ENCODE results near the gene CRY1.
A peak's percentile ranks its signal among the peaks of the same experiment; 100 is the strongest.
"Not testable (repeated sequence)": the region's sequence is repeated elsewhere in the genome, so short reads cannot be mapped to it uniquely, and the experiment has no call there.

Gene CRY1

GRCh38 chr12:107107381-107107780 is 14.0 kb upstream of the CRY1 start:
- DNase-seq: no peak

GRCh38 chr12:107106241-107107025 is 13.1 kb upstream of the CRY1 start:
- no peak for DNase-seq

DNA sequence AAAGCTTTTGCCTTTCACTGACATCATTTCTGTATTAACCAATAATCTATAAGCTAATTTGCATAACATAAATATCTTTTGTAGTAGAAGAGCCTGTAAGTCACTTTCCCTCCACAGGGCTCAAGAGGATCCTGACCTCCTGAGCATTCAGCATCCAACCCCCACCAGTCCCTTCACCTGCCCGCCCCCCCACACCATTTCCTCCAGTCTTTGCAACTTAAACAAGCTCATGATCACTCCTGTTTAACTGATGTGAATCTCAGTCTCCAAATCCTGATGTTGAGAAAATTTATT is 12.0 kb upstream of the CRY1 start:
- no peak for DNase-seq

- DNase-seq: no peak
These were observed 10.2 kb upstream of the CRY1 start for GRCh38 chr12:107103516-107103915.

- no peak for DNase-seq
These were observed 9.7 kb upstream of the CRY1 start for GRCh38 chr12:107103097-107103496.

DNA sequence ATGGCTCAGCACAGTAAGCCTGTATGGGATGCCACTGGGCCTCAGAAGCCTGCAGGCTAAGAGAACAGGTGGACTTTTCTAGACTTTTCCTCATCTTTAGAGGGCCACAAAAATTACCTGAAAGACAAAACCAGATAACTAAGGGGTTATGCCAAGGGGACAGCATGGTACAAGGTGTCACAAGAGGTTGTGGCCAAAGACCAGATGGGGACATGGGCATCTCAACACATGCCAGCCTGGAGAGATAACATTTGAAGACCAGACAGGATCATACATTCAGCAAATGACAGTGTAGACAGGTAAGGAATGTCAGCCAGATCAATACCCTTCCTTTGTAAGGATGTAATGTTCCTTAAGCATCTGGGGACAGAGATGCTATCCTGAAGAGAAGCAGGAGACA is 8.9 kb upstream of the CRY1 start:
- DNase-seq: no peak

GRCh38 chr12:107101651-107102050 is 8.3 kb upstream of the CRY1 start:
- DNase-seq: no peak

DNA sequence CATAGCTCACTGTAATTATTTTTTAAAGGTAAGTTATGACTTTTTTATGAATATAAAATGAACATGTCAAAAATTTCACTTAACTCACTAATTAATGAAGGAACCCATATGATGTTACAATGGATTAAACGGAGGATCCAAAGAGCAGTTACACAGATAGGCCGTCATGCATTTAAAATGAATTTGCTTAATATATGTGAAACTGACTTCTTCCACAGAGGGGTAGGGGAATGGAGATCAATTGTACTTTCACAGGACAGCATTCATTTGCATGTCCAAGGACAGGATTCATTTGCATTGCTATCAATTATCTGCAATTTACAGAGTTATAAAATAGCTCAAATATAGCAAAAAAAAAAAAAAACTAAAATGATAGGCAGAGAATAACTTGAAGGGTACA is 6.6 kb upstream of the CRY1 start:
- DNase-seq: peak; percentile 73

GRCh38 chr12:107096571-107096970 is 3.2 kb upstream of the CRY1 start:
- no peak for DNase-seq

DNA sequence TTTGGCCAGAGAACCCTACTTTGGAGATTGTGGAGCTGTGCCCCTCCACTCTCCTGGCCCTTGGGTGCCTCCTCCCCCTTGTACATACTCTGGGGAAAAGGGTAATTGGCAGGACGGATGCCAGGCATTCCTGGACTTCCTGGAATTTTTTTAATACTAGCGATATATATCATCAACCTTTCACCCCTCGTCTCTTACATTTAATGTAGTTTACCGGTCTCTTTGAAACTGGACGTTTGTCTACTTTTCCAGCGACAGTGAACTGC is 767 bp upstream of the CRY1 start:
- no peak for DNase-seq

DNA sequence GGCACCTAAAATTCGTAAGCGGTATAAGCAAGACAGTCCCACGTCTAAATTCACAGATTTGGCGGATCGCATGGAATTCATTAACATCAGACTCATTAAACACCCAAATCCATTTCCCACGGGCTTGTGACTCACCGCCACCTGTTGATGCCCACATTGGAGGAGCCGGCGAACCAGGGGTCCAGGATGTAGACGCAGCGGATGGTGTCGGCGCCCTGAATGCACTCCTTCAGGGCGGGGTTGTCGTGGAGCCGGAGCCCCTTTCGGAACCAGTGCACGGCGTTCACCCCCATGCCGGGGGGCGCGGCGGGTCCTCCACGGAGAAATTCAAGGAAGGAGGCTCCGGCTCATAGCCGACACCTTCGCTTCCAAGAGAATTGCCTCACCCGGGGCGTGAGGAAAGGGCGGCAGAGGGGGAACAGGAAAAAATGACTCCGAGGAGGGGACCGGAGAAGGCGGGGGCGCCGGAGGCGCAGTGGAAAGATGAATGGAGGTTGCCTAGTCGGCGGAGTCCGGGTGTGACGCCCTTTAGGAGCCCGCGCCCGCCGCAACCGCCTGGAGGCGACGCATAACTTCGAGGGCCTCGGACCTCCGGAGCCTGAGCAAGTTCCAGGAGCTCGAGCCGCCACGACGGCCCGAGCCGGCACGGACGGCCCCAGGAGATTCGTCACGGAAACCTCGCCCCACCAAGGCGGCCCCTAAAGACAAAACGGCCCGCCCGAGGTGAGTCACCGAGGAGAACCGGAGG is 506 bp downstream of the CRY1 start:
- DNase-seq: no peak

DNA sequence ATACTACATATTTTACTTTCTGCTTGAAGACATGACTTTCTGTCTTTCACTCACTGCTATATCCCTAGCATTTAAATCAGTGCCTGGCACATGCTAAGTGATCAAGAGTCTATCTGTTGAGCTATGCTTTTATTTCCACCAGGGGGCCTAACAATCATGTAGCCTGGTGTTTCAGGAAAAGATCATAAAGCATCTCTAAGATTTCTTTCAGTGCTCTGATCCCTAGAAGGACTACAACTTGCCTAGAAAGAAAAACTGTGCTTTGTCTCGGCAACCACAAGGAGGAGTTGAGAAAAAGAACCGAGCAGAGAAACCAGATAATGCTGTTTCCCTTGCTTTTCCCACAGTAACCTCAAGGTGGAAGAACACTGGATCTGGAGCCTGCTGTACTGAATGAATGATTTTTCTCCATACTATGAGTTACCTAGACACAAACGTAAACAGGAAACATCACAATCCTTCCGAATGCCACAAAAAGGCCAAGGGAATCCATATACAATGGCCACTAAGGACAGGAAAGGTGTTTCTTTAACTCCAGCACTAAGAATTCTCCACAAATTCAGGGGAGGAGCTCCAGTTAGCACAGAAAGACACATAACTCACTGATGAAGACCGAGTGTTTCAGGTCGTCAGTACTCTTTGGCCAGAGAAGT is 1.2 kb downstream of the CRY1 start:
- peak; percentile 64 for DNase-seq

GRCh38 chr12:107091381-107091780 is 2.0 kb downstream of the CRY1 start:
- no peak for DNase-seq

- DNase-seq: no peak
These were observed 2.6 kb downstream of the CRY1 start for GRCh38 chr12:107090711-107091110.

- DNase-seq: no peak
These were observed 4.4 kb downstream of the CRY1 start for GRCh38 chr12:107088912-107089311.

DNA sequence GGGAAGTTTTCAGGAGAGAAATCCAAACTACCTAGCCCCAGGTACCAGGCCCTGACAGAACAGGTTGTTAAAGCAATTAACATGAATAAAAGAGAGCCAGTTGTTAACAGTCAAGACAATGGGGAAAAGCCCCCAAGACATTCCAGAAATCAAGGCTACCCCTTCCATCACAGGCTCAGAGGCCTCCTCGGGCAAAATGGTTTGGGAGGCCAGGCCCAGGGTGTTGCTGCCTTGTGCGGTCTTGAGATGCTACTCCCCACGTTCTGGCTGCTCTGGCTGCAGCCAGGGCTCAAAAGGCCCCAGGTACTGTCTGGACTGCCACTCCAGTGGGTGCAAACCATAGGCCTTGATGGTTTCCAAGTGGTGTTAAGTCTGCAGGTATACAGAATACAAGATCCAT is 7.0 kb downstream of the CRY1 start:
- DNase-seq: no peak

- no peak for DNase-seq
These were observed 11.6 kb downstream of the CRY1 start for GRCh38 chr12:107081778-107082177.

- DNase-seq: no peak
These were observed 13.1 kb downstream of the CRY1 start for GRCh38 chr12:107080299-107080698.

- no peak for DNase-seq
These were observed 14.0 kb downstream of the CRY1 start for GRCh38 chr12:107079172-107080011.

GRCh38 chr12:107073266-107073665 is 20.1 kb downstream of the CRY1 start:
- DNase-seq: not testable (repeated sequence)

- no peak for DNase-seq
These were observed 26.7 kb downstream of the CRY1 start for GRCh38 chr12:107066691-107067090.

DNA sequence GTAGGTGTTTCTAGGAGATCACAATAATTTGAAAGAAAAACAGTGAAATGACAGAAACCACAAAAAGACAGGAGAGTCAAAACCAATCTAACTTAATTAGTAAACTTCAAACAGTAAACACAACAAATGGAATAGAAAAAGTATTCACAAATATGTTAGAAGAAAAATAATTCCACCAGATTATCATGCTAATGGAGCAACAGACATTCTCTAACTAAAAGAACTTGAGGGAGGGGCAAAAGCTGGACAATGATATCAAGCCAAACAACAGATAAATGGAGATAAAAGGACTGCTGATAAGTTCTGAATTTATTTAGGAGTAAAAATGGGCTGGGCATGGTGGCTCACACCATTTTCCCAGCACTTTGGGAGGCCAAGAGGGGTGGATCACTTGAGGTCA is 28.7 kb downstream of the CRY1 start:
- DNase-seq: no peak

DNA sequence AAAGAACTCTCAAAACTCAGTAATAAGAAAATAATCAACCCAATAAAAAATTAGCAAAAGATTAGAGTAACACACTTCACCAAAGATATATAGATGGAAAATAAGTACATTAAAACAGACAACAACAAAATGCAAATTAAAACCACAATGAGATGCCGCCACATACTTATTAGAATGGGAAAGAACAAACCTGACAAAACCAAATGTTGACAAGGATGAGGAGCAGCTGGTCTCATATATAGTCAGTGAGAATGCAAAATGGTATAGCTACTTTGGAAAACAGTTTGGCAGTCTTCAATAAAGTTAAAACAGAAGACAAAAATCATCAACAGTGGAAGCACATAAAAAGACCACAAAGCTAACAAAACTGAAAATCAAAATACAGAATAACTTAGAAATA is 29.1 kb downstream of the CRY1 start:
- DNase-seq: no peak

- no peak for DNase-seq
These were observed 35.2 kb downstream of the CRY1 start for GRCh38 chr12:107058190-107058589.
